GM23338 (cell line): ENCODE data around the gene RPTOR. TPM values are rescaled to one million over a fixed set of nuclear protein-coding genes. Genes with fewer than 3 reads are reported as not detected.

Source experiments
- ATAC-seq: fragments of 200-7000 bp; cut with Tn5 transposase; 3 replicates; pipeline ENCODE4 v1.9.1; 2020
- DNase-seq: peaks from one replicate; pipeline ENCODE4 v3.0.0-alpha.2; 2015; ENCODE audit warnings: low spot score
- H2AFZ ChIP-seq: fragments of 200-600 bp; sonication (generic); 2 replicates; pipeline ENCODE4 v1.8.0; 2016; ENCODE audit warnings: antibody characterized with exemption, mild to moderate bottlenecking, moderate library complexity
- H3F3A ChIP-seq: fragments of 200-600 bp; sonication (generic); replicated peaks from 2 replicates; pipeline ENCODE4 v1.8.0; 2017; ENCODE audit warnings: antibody characterized with exemption, mixed run types, low read depth
- H3K27ac ChIP-seq: fragments of 200-600 bp; sonication (generic); 2 replicates; pipeline ENCODE4 v1.6.1; 2016; ENCODE audit warnings: low read depth
- H3K27me3 ChIP-seq: fragments of 200-600 bp; sonication (generic); 2 replicates; pipeline ENCODE4 v1.8.0; 2016; ENCODE audit warnings: mild to moderate bottlenecking, mixed run types, moderate library complexity; ENCODE audit not compliant: insufficient read depth
- H3K36me3 ChIP-seq: fragments of 200-600 bp; sonication (generic); 2 replicates; pipeline ENCODE4 v1.8.0; 2016; ENCODE audit warnings: mild to moderate bottlenecking; ENCODE audit not compliant: insufficient read depth
- H3K4me1 ChIP-seq: fragments of 200-600 bp; sonication (generic); 2 replicates; pipeline ENCODE4 v1.8.0; 2016; ENCODE audit warnings: mild to moderate bottlenecking, moderate library complexity; ENCODE audit not compliant: insufficient read depth
- H3K4me2 ChIP-seq: fragments of 200-600 bp; sonication (generic); 2 replicates; pipeline ENCODE4 v1.7.1; 2017; ENCODE audit warnings: mixed run types
- H3K4me3 ChIP-seq: fragments of 200-600 bp; sonication (generic); 2 replicates; pipeline ENCODE4 v1.6.1; 2016; ENCODE audit warnings: mixed run types
- H3K79me2 ChIP-seq: fragments of 200-600 bp; sonication (generic); replicated peaks from 2 replicates; pipeline ENCODE4 v1.8.0; 2017; ENCODE audit warnings: mild to moderate bottlenecking; ENCODE audit not compliant: insufficient read depth
- H3K9me2 ChIP-seq: fragments of 200-600 bp; sonication (generic); 2 replicates; pipeline ENCODE4 v1.8.0; 2017; ENCODE audit not compliant: insufficient read depth
- H4K20me1 ChIP-seq: fragments of 200-600 bp; sonication (generic); replicated peaks from 2 replicates; pipeline ENCODE4 v1.8.0; 2017; ENCODE audit warnings: mild to moderate bottlenecking; ENCODE audit not compliant: insufficient read depth
- H3K27ac Mint-ChIP-seq: 2 replicates; pipeline ENCODE4 v1.8.0; 2020; ENCODE audit warnings: inconsistent platforms, mild to moderate bottlenecking, moderate library complexity, mixed read lengths
- H3K27me3 Mint-ChIP-seq: 3 replicates; pipeline ENCODE4 v1.8.0; 2022; ENCODE audit warnings: low read depth, mild to moderate bottlenecking, moderate library complexity, mixed read lengths, inconsistent platforms; ENCODE audit not compliant: insufficient read depth, poor library complexity
- H3K36me3 Mint-ChIP-seq: 3 replicates; pipeline ENCODE4 v1.8.0; 2021; ENCODE audit warnings: low read depth, mild to moderate bottlenecking, inconsistent platforms, moderate library complexity, mixed read lengths
- H3K4me1 Mint-ChIP-seq: 3 replicates; pipeline ENCODE4 v1.8.0; 2020; ENCODE audit warnings: mild to moderate bottlenecking, inconsistent platforms, mixed read lengths
- H3K4me3 Mint-ChIP-seq: 3 replicates; pipeline ENCODE4 v1.8.0; 2021; ENCODE audit warnings: moderate library complexity, mild to moderate bottlenecking, inconsistent platforms, mixed read lengths
- H3K9me3 Mint-ChIP-seq: 3 replicates; pipeline ENCODE4 v1.8.0; 2020; ENCODE audit warnings: moderate library complexity, mild to moderate bottlenecking, inconsistent platforms, mixed read lengths
- CREB1 ChIP-seq: fragments of 250-450 bp; sonication (Bioruptor Pico); IDR thresholded peaks from 2 replicates; pipeline ENCODE4 v1.5.0; 2020; ENCODE audit warnings: low read depth, mild to moderate bottlenecking, moderate library complexity
- CTCF ChIP-seq, 2 experiments: fragments of 200-600 bp in 1 of 2; sonication (generic) in 1 of 2; conservative IDR thresholded peaks; 2 replicates each; pipeline versions ENCODE4 v1.5.1 to v1.6.1; 2016 to 2017; ENCODE audit warnings: antibody characterized with exemption in 2 of 2, low read depth in 2 of 2, mild to moderate bottlenecking in 2 of 2, moderate library complexity in 1 of 2
- ETS1 ChIP-seq: IDR thresholded peaks from 2 replicates; pipeline ENCODE4 v1.6.1; 2016; ENCODE audit warnings: antibody characterized with exemption
- JUNB ChIP-seq: IDR thresholded peaks from one replicate; pipeline ENCODE4 v1.6.1; 2016; ENCODE audit warnings: antibody characterized with exemption; ENCODE audit not compliant: unreplicated experiment
- NANOG ChIP-seq: IDR thresholded peaks from 2 replicates; pipeline ENCODE4 v1.6.1; 2016; ENCODE audit warnings: antibody characterized with exemption, borderline replicate concordance
- REST ChIP-seq: IDR thresholded peaks from one replicate; pipeline ENCODE4 v1.6.1; 2018; ENCODE audit warnings: antibody characterized with exemption; ENCODE audit not compliant: unreplicated experiment
- STAT1 ChIP-seq: IDR thresholded peaks from one replicate; pipeline ENCODE4 v1.6.1; 2016; ENCODE audit warnings: antibody characterized with exemption; ENCODE audit not compliant: unreplicated experiment
- ZNF114 ChIP-seq: fragments of 250-450 bp; sonication (Bioruptor Pico); IDR thresholded peaks from 2 replicates; pipeline ENCODE4 v1.5.0; 2020; ENCODE audit warnings: mild to moderate bottlenecking, moderate library complexity
- polyA plus RNA-seq: library from polyadenylated mRNA; unstranded; fragments of >200 nt; fragmentation: Nextera tagmentation; extraction: Ambion mirVana; gene quantifications from 2 replicates; pipeline ENCODE4 v1.2.1, GENCODE V29; 2016
- total RNA-seq: library from RNA; depleted of rRNA; stranded (reverse); fragments of >200 nt; shearing (Covaris generic); gene quantifications from 2 replicates; pipeline ENCODE4 v1.2.3, GENCODE V29; 2014

The RPTOR gene
- total and polyA plus RNA-seq, 2 experiments from 2014 or later: 9.5 to 38.0 TPM

- peaks cover 18% of the 10 kb centered on the region for H3K27me3 Mint-ChIP-seq
- H3K4me2 ChIP-seq: no peak overlapping the region
- no peaks in the 10 kb centered on the region for H4K20me1 ChIP-seq
- H3K9me3 Mint-ChIP-seq: no peaks in the 10 kb centered on the region
- no peaks in the 10 kb centered on the region for H3K4me1 ChIP-seq
- DNase-seq (no peak), ATAC-seq (peak; percentile 39)
- H3K79me2 ChIP-seq: no peaks in the 10 kb centered on the region
- H3K27ac Mint-ChIP-seq: peak overlapping the region; percentile 74
- H3K36me3 ChIP-seq: peaks cover 12% of the 10 kb centered on the region
- no peak overlapping the region for H3K4me3 Mint-ChIP-seq
- no peaks in the 10 kb centered on the region for H3K9me2 ChIP-seq
- H3K4me1 Mint-ChIP-seq: peaks cover 30% of the 10 kb centered on the region
- H3K27ac ChIP-seq: no peak overlapping the region
- no peak overlapping the region for H2AFZ ChIP-seq
- no peaks in the 10 kb centered on the region for H3F3A ChIP-seq
- peaks cover 15% of the 10 kb centered on the region; the same call in 2 of the 3 replicates for H3K36me3 Mint-ChIP-seq
- no peak overlapping the region for H3K4me3 ChIP-seq
- TF ChIP-seq NANOG (no peak), REST (no peak), ZNF114 (no peak), ETS1 (no peak), JUNB (no peak), STAT1 (no peak), CREB1 (CRISPR knock-in tag) (no peak)
- no peaks in the 10 kb centered on the region for H3K27me3 ChIP-seq
These were observed 334.5 kb downstream of the RPTOR start for GRCh38 chr17:80878876-80879722.

GRCh38 chr17:80879723-80880647 lies 335.3 kb downstream of the RPTOR start:
- Mint-ChIP-seq H3K9me3 (no peaks in the 10 kb centered on the region), H3K4me1 (peaks cover 24% of the 10 kb centered on the region), H3K27ac (peak overlapping the region; percentile 74), H3K27me3 (peaks cover 16% of the 10 kb centered on the region), H3K4me3 (no peak overlapping the region), H3K36me3 (peaks cover 15% of the 10 kb centered on the region; the same call in 2 of the 3 replicates)
- Histone ChIP-seq H3K4me2 (no peak overlapping the region), H3K79me2 (no peaks in the 10 kb centered on the region), H3K4me1 (no peaks in the 10 kb centered on the region), H3K27me3 (no peaks in the 10 kb centered on the region), H3K27ac (no peak overlapping the region), H2AFZ (no peak overlapping the region), H3F3A (no peaks in the 10 kb centered on the region), H3K4me3 (no peak overlapping the region), H3K36me3 (peaks cover 12% of the 10 kb centered on the region), H4K20me1 (no peaks in the 10 kb centered on the region), H3K9me2 (no peaks in the 10 kb centered on the region)
- DNase-seq: no peak
- no peak; the same call in 2 of the 3 replicates for ATAC-seq
- no peak for TF ChIP-seq ZNF114
- TF ChIP-seq CREB1 (CRISPR knock-in tag): no peak
- no peak for TF ChIP-seq NANOG
- no peak for TF ChIP-seq CTCF (conservative IDR thresholded peaks at IDR 0.05; ENCODE audit: low read depth in 2 of 2)
